PC-3 (cell line): Measurements from ENCODE around the gene STXBP3. TPM values are rescaled to one million over a fixed set of nuclear protein-coding genes. Genes with fewer than 3 reads are reported as not detected.
A peak's percentile ranks its signal among the peaks of the same experiment; 100 is the strongest.

Source experiments
- ATAC-seq: fragments of 200-7000 bp; cut with Tn5 transposase; 2 replicates; pipeline ENCODE4 v1.9.1; 2020; ENCODE audit warnings: mild to moderate bottlenecking, moderate library complexity
- BruUV-seq: library from RNA; stranded (reverse); fragments of 400-500 nt; replicated peaks from 2 replicates; lab custom pipeline; 2021; lab: Mats Ljungman, UMichigan
- CTCF ChIA-PET: fragments of 300-600 bp; sonication (Branson Sonifier 250); formaldehyde crosslinking; loops from one replicate; lab custom pipeline; 2022; ENCODE audit warnings: antibody characterized with exemption; lab: Charles Lee
- POLR2A ChIA-PET: fragments of 300-600 bp; sonication (Branson Sonifier 250); formaldehyde crosslinking; loops from one replicate; lab custom pipeline; 2022; ENCODE audit warnings: antibody characterized with exemption; ENCODE audit not compliant: unreplicated experiment; lab: Charles Lee
- DNase-seq: peaks from one replicate; pipeline ENCODE4 v3.0.0-alpha.2; 2015
- H2AFZ ChIP-seq: fragments of 300-600 bp; sonication (generic); 2 replicates; pipeline ENCODE4 v1.6.0; 2016; ENCODE audit warnings: antibody characterized with exemption, low read length
- H3F3A ChIP-seq: fragments of 300-600 bp; sonication (generic); one replicate; pipeline ENCODE4 v1.6.0; 2017; ENCODE audit warnings: antibody characterized with exemption, low read length, control low read depth, mild to moderate bottlenecking; ENCODE audit not compliant: unreplicated experiment
- H3K27ac ChIP-seq: fragments of 300-600 bp; sonication (generic); 2 replicates; pipeline ENCODE4 v1.5.1; 2016; ENCODE audit warnings: mild to moderate bottlenecking, low read length
- H3K27me3 ChIP-seq: fragments of 300-600 bp; sonication (generic); 2 replicates; pipeline ENCODE4 v1.6.1; 2016; ENCODE audit warnings: low read length, mixed read lengths
- H3K36me3 ChIP-seq: fragments of 300-600 bp; sonication (generic); 2 replicates; pipeline ENCODE4 v1.6.1; 2016; ENCODE audit warnings: low read depth, mixed run types, low read length, mixed read lengths
- H3K4me1 ChIP-seq: fragments of 300-600 bp; sonication (generic); 2 replicates; pipeline ENCODE4 v1.5.1; 2016; ENCODE audit warnings: low read length; ENCODE audit not compliant: insufficient read depth
- H3K4me2 ChIP-seq: fragments of 300-600 bp; sonication (generic); 2 replicates; pipeline ENCODE4 v1.6.0; 2016; ENCODE audit warnings: low read length
- H3K4me3 ChIP-seq: fragments of 300-600 bp; sonication (generic); 2 replicates; pipeline ENCODE4 v1.5.1; 2016; ENCODE audit warnings: mild to moderate bottlenecking, low read length, mixed read lengths
- H3K79me2 ChIP-seq: fragments of 300-600 bp; sonication (generic); 2 replicates; pipeline ENCODE4 v1.6.1; 2017; ENCODE audit warnings: low read length, mixed read lengths
- H3K9ac ChIP-seq: fragments of 300-600 bp; sonication (generic); 2 replicates; pipeline ENCODE4 v1.6.0; 2016; ENCODE audit warnings: mild to moderate bottlenecking, low read length
- H3K9me2 ChIP-seq: fragments of 300-600 bp; sonication (generic); replicated peaks from 2 replicates; pipeline ENCODE4 v1.6.1; 2016; ENCODE audit warnings: mixed run types, low read length, mixed read lengths
- H3K9me3 ChIP-seq: fragments of 300-600 bp; sonication (generic); 2 replicates; pipeline ENCODE4 v1.6.1; 2016; ENCODE audit warnings: low read length, mixed read lengths
- H4K20me1 ChIP-seq: fragments of 300-600 bp; sonication (generic); 2 replicates; pipeline ENCODE4 v1.6.1; 2016; ENCODE audit warnings: low read length, mixed read lengths
- EZH2 ChIP-seq: fragments of 300-600 bp; sonication (generic); IDR thresholded peaks from one replicate; pipeline ENCODE4 v1.6.1; 2017; ENCODE audit warnings: antibody characterized with exemption, mild to moderate bottlenecking, low read length; ENCODE audit not compliant: unreplicated experiment
- EZH2phosphoT487 ChIP-seq: fragments of 300-600 bp; sonication (generic); IDR thresholded peaks from 2 replicates; pipeline ENCODE4 v1.6.1; 2018; ENCODE audit warnings: mild to moderate bottlenecking, antibody characterized with exemption, low read length, borderline replicate concordance
- intact Hi-C: fragments of 100-400 bp; cut with micrococcal nuclease; formaldehyde crosslinking; loops from 2 replicates; pipeline ENCODE4 v1.9.0; 2023
- total RNA-seq: library from RNA; depleted of rRNA; stranded (reverse); fragments of >200 nt; gene quantifications from 2 replicates; pipeline ENCODE4 v1.2.3, GENCODE V29; 2014
- TF ChIP-seq, protein P1 (sequence below): fragments of 300-600 bp; sonication (generic); conservative IDR thresholded peaks from 2 replicates; pipeline ENCODE4 v1.5.1; 2017; ENCODE audit warnings: antibody characterized with exemption, low read depth, mild to moderate bottlenecking, low read length

The STXBP3 gene
- total RNA-seq, 1 experiment from 2014 or later: 17.2 TPM

GRCh38 chr1:108813326-108813725 lies 66.9 kb downstream of the STXBP3 start:
- Histone ChIP-seq H3K9me2 (no peaks in the 10 kb centered on the region), H3K4me2 (peak overlapping the region; percentile 46), H3F3A (no peaks in the 10 kb centered on the region), H4K20me1 (no peaks in the 10 kb centered on the region), H3K27ac (peak overlapping the region; percentile 59), H3K4me3 (no peak overlapping the region), H3K27me3 (no peaks in the 10 kb centered on the region), H3K36me3 (peaks cover 1% of the 10 kb centered on the region; the same call in 1 of the 2 replicates), H3K9ac (no peak overlapping the region), H2AFZ (no peak overlapping the region), H3K79me2 (no peaks in the 10 kb centered on the region), H3K9me3 (no peaks in the 10 kb centered on the region), H3K4me1 (peaks cover 38% of the 10 kb centered on the region)
- intact Hi-C loops: no loop called here
- ATAC-seq (peak; percentile 91), DNase-seq (peak; percentile 85)
- ChIA-PET POLR2A (interaction anchor here (0.6 kb wide), 1 partner anchor 290 kb away, joined by 3 read pairs; no protein-coding TSS in a partner anchor), CTCF (no interaction called here)
- TF ChIP-seq EZH2phosphoT487: no peak
- no peak for TF ChIP-seq EZH2
- TF ChIP-seq, protein P1, sequence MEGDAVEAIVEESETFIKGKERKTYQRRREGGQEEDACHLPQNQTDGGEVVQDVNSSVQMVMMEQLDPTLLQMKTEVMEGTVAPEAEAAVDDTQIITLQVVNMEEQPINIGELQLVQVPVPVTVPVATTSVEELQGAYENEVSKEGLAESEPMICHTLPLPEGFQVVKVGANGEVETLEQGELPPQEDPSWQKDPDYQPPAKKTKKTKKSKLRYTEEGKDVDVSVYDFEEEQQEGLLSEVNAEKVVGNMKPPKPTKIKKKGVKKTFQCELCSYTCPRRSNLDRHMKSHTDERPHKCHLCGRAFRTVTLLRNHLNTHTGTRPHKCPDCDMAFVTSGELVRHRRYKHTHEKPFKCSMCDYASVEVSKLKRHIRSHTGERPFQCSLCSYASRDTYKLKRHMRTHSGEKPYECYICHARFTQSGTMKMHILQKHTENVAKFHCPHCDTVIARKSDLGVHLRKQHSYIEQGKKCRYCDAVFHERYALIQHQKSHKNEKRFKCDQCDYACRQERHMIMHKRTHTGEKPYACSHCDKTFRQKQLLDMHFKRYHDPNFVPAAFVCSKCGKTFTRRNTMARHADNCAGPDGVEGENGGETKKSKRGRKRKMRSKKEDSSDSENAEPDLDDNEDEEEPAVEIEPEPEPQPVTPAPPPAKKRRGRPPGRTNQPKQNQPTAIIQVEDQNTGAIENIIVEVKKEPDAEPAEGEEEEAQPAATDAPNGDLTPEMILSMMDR: no peak
- BruUV-seq: no TSS peak

GRCh38 chr1:108814343-108815125 lies 68.1 kb downstream of the STXBP3 start:
- H3K36me3 ChIP-seq: no peaks in the 10 kb centered on the region
- no peak for ATAC-seq
- no peak overlapping the region for H2AFZ ChIP-seq
- no peaks in the 10 kb centered on the region for H3K9me3 ChIP-seq
- no peak for DNase-seq
- H3K27me3 ChIP-seq: no peaks in the 10 kb centered on the region
- POLR2A ChIA-PET: no interaction called here
- no peaks in the 10 kb centered on the region for H3F3A ChIP-seq
- no peak overlapping the region for H3K4me3 ChIP-seq
- no peaks in the 10 kb centered on the region for H3K9me2 ChIP-seq
- no peaks in the 10 kb centered on the region for H3K79me2 ChIP-seq
- peaks cover 38% of the 10 kb centered on the region for H3K4me1 ChIP-seq
- no peaks in the 10 kb centered on the region for H4K20me1 ChIP-seq
- no peak overlapping the region for H3K9ac ChIP-seq
- TF ChIP-seq, protein P1: no peak
- no peak for TF ChIP-seq EZH2phosphoT487
- TF ChIP-seq EZH2: no peak
- intact Hi-C loops: no loop called here
- peak overlapping the region; percentile 46; the same call in 1 of the 2 replicates for H3K4me2 ChIP-seq
- H3K27ac ChIP-seq: peak overlapping the region; percentile 59; the same call in 1 of the 2 replicates
- CTCF ChIA-PET: no interaction called here
- no TSS peak for BruUV-seq

GRCh38 chr1:108815566-108815965 lies 69.1 kb downstream of the STXBP3 start:
- ChIA-PET CTCF (no interaction called here), POLR2A (no interaction called here)
- H3K4me3 ChIP-seq: no peak overlapping the region
- intact Hi-C loops: no loop called here
- no peaks in the 10 kb centered on the region for H3F3A ChIP-seq
- H2AFZ ChIP-seq: no peak overlapping the region
- H3K36me3 ChIP-seq: no peaks in the 10 kb centered on the region
- no peaks in the 10 kb centered on the region for H3K79me2 ChIP-seq
- no peaks in the 10 kb centered on the region for H3K9me2 ChIP-seq
- no peak overlapping the region for H3K9ac ChIP-seq
- H3K27ac ChIP-seq: no peak overlapping the region
- TF ChIP-seq, protein P1: no peak
- TF ChIP-seq EZH2 (no peak), EZH2phosphoT487 (no peak)
- no peak for DNase-seq
- no TSS peak for BruUV-seq
- no peaks in the 10 kb centered on the region for H4K20me1 ChIP-seq
- no peaks in the 10 kb centered on the region for H3K27me3 ChIP-seq
- H3K4me2 ChIP-seq: no peak overlapping the region
- H3K9me3 ChIP-seq: no peaks in the 10 kb centered on the region
- ATAC-seq: no peak
- peaks cover 38% of the 10 kb centered on the region for H3K4me1 ChIP-seq
